GM19238 (cell line): ENCODE results near the gene CRTC3.

ENCODE experiments used
- DNase-seq: peaks from one replicate; pipeline ENCODE4 v3.0.0; 2011; ENCODE audit warnings: low spot score; ENCODE audit not compliant: insufficient read length

The CRTC3 gene

DNA sequence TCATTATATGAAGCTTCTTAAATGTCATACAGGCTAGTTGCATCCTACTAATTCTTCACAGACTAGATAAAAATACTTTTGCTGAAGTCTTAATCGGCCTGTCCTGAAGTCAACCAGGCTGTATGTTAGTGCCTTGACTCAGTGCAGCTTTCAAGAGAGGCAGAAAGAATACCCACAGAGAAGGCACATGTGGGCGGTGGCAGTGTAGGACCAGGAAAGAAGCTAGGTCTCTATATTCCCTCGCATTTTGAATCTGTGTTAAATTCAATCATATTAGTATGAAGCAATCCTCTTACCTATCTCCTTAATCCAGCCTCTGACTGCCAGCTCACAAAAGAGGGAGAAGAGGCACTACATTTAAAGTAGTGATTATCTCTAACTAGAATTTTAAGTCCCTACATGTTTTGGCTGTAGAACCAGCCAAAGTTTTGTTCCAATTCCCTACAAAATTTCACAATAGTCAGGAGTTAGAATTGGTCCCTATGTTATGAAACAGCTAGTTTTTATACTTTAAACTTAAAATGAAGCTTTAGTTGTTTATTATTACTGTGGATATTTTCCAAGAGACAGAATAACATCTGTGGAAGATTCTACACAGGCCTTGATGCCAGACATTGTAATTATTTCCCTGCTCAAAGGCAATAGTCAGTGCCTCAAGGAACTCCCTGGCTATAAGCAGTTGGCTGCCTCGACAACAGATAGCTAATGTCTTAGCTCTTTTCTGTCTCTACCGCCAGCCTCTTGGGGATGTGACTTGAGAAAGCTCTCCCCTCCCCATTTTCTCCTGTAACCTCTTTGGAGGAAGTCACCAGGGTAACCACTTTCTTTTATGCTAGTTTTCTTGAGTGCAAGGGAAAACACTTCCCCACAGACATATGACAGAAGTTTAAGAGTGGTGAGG, 31.9 kb downstream of the CRTC3 start:
- no peak for DNase-seq

DNA sequence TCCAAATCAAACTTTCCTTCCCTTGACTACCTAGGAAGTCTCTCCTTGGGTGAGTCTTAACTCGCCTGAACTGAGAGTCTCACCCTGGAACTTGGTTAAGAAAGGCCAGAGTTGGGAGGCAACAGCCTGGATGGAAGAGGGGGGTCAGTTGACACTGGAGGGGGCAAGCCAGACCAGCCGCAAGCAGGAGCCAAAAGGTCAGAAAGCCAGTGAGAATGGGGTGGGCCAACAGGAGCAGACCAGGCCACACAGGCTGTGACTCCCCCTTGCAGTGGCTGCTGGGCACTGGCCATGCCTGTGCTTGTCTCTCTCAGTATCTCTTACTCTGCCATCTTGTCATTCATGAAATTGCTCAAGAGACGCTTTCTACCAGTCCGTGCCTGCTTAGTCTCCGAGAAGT, 32.9 kb downstream of the CRTC3 start:
- DNase-seq: no peak

DNA sequence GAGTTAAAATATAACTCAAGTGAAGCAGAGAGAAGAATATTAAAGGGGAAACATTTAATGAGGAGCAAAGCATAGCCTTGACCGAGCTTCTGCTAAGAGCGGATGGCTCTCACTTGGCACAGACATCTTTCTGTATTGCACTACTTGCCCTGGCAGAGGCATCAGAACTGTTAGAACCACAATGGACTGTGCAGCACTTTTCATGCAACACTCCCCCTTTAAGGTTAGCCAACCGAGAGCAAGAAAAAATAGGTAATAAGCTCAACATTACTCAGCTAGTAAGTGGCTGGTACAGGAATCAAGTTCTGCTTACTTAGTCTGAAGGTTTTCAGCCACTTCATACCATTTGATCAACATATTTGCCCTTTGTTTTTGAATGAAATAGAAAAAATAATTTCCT, 33.7 kb downstream of the CRTC3 start:
- no peak for DNase-seq

DNA sequence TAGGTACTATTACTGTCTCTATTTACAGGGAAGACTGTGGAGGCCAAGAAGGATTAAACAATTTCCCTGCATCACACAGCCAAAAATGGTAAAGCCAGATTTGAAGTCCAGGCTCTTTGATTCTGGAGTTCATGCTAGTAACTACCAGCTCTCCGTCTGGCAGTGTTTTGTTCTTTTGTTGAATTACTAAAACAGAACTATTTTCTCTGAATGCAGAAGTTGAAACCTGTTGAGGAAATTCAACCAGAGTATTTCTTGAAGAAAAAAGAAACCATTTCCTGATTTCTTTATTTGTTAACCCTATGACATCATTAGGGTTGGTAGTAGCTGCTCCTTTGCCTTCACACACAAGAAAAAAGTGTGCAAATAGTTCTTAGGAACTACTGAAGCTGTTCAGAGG, 34.3 kb downstream of the CRTC3 start:
- no peak for DNase-seq

DNA sequence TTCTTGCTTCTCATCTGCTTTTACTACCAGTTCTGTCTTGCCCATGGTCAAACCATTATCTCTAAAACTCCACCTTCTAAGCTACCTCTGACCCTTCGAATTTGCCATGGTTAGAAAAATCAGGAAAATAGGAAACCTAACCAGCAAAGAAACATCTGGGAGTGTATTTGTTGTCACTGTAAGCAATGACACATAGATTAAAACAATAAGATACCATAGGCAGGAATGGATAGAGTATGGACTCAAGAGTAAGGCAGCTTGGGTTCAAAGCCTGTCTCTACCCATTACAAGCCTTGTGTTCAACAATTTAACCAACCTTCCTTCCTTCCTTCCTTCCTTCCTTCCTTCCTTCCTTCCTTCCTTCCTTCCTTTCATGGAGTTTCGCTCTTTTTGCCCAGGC, 34.9 kb downstream of the CRTC3 start:
- no peak for DNase-seq

DNA sequence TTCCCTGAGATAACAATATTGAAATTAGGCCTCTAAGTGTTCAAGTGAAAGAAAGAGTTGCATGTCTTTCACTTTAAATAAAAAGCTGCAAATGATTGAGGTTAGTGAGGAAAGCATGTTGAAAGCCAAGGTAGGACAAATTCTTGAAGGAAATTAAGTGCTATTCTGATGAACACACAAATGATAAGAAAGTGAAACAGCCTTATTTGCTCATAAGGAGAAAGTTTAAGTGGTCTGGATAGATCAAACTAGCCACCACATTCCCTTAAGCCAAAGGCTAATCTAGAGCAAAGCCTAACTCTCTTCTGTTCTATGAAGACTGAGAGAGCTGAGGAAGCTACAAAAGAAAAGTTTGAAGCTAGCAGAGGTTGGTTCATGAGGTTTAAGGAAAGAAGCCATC, 36.1 kb downstream of the CRTC3 start:
- DNase-seq: no peak

DNA sequence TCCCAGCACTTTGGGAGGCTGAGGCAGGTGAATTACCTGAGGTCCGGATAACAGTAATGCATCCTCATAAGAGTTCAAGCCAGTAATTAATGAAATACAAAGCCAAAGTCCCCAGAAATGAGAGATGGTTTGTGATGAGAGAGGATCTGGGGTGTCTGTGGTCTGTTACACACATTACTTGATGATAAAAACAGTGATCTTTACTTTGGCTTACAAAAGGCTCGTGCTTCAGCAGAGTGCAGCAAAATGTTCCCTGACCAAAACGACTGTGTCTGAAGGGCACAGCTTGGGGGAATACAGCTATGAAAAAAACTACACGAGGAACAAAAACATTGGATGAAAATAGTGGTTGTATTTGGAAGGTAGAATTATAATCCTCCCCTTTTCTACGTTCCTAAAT, 40.9 kb downstream of the CRTC3 start:
- DNase-seq: no peak

DNA sequence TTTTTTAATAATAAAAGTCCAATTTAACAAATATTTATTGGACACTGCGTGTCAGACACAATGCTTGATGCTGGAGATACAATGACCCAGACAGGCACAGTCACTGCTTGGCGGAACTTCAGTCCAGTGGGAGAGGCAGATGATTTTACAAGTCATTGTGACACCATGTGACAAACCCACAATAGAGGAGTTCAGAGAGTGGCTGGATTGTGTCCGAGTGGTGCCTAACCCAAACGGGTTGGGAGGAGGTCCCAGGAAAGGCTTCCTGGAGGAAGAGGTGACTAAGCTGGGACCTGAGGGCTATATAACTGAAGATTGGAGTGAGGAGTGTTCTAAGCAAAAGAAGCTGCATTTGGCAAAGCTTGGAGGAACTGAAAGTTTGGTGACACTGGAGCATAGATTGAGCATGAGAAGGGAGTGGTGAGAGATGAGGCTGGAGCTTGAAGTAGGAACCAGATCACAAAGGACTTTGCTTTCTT, 41.4 kb downstream of the CRTC3 start:
- DNase-seq: no peak

DNA sequence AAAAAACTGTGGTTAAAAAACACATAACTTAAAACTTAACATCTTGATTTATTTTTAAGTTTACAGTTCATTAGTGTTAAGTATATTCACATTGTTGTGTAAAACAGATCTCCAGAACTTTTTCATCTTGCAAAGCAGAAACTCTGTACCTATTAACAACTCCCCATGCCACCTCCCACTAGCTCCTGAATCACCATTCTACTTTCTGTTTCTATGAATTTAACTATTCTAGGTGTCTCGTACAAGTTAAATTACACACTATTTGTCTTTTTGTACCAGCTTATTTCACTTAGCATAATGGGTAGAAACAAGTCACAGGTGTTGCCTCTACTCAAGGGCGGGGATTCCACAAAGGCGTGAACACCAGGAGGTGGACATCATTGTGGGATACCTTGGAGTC, 43.2 kb downstream of the CRTC3 start:
- no peak for DNase-seq

DNA sequence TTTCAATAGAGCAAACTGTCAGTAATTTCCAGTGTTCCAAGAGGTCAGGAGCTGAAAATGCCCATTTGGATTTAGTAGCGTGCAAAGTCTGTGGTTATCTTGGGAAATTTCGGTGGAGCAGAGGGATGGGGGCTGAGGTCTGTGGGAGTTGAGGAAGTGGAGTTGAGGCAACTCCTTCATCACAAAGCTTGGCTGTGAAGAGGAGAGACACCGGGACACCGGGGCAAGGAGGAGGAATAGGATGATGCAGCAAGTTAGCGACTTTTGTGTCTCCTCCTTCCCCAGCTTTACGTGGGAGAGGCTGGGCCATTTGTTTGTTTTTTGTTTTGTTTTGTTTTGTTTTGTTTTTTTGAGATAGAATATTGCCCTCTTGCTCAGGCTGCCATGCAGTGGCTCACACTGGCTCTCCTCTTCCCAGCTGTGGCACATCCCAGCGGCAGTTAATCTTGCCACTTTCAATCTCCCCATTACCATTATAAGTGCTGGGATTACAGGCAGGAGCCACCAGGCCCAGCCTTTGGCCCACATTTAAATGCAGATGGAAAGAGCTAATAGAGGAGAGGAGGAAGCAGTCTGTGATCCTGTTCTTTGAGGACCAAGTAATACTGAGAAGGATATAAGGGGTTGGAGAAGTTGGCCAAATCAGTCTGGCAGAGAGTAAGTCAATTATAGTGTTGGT, 47.1 kb downstream of the CRTC3 start:
- DNase-seq: no peak

DNA sequence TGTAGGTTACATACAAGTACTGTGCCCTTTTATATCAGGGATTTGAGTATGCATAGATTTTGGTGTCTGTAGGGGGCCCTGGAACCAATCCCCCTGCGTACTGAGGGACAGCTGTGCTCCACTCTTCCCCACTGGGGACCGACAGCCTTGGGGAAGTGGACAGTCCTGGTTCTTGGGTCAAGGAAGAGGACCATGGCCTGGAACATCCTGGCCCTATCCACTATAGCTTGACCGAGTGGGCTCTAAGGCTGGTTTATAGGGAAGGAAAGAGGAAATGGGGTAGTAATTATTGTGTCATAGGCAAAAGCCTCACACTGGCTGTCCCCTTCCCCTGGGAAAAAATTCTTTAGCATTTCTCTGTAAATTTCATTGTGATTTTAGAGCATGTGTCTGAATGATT, 49.5 kb downstream of the CRTC3 start:
- no peak for DNase-seq

DNA sequence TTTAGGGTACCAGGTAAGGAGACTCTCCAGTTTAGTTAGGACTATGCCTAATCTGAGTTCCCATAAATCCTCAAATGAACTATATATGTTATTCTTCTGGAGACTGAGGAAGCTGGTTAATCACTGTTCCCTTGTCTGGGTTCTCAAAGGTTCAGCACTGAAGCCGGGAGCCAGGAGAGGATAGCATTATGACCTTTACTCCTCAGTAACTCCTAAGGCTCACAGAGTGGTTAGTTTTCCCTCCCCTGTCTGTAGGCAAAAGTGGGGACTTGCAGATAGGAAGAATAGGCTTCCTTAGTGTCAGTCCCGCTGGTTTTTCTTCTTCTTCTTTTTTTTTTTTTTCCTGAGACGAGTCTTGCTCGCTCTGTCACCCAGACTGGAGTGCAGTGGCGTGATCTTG, 50.4 kb downstream of the CRTC3 start:
- no peak for DNase-seq

DNA sequence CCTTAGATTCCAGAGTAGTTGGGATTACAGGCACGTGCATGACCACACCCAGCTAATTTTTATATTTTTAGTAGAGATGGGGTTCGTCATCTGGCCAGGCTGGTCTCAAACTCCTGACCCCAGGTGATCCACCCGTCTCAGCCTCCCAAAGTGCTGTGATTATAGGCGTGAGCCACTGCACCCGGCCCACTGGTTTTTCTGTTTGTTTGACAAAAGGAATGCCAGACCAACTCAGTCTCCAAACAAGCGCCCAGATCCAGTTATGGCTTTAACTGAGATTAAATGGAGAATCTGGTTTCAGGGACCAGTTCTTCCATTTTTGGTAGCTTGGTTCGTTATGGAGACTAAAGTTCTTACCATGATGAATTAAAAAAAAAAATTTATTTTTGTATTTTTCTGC, 50.8 kb downstream of the CRTC3 start:
- DNase-seq: no peak

DNA sequence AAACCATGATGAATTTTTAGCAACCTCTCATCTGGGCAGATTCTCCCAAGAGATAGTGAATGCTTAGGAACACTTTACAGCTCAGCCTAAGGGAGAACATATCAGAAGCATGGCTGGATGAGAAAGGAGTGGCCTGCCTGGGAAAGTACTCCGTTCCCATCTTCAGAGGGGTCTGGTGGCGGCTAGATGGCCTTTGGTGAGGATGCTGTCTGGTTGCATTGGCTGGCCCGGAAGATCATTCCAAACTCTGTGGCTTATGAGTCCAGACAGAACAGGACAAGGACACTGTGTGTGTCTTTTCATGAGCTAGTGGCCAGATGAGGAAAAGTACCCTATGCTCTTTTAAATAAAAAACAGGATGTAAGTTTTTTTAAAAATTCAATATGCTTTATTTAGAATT, 51.2 kb downstream of the CRTC3 start:
- no peak for DNase-seq

DNA sequence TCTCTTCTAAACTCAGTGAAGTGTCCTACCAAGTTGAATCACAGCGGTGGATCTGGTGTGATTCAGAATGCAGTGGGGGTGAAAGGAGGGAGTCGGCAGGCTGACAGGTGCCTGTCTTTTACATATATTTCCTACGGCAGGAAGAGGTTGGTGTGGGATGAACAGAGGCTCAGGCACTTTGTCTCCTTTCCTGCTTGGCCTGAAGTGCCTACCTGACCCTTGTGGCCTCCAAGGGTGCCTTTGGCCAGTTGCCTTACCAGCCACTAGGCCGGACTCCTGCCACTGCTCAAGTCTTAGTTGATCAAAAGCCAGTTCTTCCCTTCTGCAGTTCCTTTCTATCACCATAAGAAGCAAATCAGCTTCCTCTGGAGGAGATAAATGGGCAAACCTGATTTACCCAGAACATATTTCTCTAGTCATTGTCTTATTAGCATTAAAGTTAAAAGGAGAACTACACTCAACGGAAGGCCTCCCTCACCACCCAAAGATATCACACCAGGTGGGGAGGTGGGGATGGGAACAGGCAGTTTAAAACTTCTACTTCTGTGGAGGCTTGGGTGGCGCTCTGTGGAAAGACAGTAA, 52.1 kb downstream of the CRTC3 start:
- DNase-seq: no peak

DNA sequence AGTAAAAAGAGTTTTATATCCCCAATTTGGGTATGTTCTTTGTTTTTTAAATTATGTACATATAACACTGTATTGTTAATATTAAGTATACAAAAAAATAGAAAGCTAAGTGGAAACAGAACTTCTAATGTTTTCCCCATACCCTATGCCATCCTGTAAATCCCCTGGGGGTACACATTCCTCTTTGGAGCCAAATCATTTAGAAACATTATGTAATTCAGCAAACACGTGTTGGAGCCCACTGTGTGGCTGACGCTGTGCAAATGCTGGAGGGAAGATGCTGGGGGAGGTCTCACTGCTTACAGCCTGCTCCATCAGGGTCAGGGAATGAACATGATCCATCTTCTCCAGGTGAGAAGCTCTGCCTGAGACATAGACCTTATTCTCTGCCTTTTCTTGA, 52.8 kb downstream of the CRTC3 start:
- DNase-seq: no peak

DNA sequence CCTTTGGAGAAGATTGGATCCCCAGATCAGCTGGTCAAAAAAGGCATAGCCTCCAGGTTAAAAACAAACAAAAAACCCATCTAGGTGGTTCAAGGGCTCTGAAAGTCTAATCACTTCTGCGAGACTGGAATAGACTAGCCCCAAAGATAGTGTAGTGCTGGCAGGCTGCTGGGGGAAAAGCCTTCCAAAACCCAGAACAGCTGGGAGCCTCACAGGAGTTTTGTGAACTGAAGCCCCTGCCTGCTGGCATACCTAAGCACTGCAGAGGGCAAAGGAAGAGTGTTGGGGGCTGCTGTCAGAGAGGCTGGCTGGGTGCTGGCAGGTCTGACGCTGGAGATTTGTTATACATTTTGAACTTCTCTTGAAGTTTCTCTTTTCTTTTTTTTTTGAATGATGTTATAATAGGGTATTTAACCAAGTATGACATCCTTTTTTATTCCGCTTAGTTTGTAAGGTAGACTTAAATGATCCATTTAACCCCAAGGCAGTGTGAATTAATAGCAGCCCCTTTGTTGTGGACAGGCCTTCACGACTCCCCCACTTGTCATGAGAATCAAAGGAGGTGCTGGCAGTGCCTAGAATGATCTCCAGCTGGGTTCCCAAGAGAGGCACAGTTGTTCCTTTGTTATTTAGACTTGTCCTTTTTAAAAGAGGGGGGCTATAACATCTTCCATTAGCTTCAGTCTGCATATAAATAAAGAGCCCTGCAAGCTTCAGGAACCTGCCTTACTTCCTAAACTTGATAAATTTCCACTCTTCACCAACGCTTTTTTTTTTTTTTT, 53.9 kb downstream of the CRTC3 start:
- DNase-seq: no peak

DNA sequence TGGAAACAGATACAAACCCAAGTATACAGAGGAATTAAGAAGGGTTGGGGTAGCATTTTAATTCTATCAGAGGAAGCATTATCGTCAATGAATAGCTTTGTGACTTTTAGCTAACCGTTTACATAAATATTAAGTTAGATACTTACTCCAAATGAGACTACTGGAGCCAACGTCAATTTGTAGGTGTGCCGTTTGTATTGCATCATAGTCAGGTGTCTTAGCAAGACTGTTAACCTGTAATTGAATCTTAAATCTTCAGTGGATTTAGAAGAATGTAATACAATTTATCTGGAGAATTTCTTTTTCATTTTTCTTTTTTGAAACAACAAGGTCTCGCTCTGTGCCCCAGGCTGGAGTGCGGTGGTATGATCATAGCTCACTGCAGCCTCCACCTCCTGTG, 55.1 kb downstream of the CRTC3 start:
- no peak for DNase-seq

DNA sequence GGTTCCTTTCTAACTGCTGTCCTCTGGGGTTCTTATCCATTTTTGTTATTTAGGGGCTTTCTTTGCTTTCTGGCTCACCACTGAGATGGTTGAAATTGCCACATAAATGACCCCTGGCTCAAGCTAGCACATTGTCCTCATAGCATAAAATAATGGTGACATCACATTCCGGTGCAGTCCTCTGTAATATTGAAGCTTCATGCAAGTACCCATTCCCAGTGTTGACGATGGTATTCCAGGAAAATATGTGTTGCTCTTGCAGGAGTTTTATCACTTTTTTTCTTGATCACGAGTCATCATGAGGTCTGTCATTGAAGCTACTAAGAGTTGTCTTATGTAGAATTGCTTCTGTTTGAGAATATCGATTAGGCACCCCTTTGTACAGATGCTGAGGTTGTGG, 56.1 kb downstream of the CRTC3 start:
- no peak for DNase-seq

DNA sequence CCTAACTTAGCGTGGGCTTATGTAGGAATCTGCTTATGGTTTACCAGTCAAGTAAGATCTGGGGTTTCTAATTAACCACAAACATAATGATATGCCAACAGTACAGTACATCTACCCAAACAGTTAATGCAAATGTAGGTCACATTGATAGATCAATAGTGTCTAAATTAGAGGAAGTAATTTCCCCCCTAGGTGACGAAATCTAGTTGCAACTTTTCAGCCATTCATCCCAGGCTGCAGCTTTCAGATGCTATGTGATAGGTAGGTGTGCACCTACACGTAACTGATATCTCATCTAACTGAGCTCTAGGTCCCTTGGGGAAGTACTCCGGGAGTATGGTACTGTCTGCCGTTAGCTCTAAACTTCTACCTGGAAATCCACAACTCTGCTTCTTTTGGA, 57.2 kb downstream of the CRTC3 start:
- no peak for DNase-seq

DNA sequence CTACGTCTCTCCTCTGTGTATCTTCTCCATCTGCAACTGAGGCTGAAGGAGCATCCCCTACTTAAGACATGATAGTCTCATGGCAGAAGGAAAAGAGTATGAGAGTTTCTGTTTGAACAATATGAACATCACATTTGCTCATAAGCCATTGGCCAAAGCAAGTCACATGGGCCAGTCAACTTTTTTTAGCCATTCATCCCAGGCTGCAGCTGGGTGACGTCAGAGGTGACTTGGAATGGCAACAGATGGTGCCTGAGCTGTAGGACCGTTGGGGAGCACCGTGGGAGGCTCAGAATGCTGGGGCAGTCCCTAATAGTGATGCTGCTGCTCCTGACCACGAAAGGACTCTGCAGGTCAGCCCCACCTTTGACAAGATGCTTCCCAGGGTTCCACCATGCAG, 58.7 kb downstream of the CRTC3 start:
- DNase-seq: no peak

DNA sequence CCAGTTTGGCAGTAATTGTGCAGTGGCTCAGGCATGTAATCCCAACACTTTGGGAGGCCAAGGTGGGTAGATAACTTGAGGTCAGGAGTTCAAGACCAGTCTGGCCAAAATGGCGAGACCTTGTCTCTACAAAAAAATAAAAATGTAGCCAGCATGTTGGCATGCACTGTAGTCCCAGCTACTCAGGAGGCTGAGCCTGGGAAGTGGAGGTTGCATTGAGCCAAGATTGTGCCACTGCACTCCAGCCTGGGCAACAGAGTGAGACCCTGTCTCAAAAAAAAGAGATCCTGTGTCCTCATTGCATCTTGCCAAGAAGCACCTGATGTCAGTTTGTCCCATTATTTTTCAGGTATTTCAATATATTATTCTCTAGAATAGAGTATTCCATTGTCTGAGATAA, 61.8 kb downstream of the CRTC3 start:
- DNase-seq: no peak
